ENCODE measurements around the gene TRIM63. TPM values are rescaled to one million over a fixed set of nuclear protein-coding genes. Genes with fewer than 3 reads are reported as not detected.

The TRIM63 gene
- total RNA-seq, 1 experiment from 2014 or later: not detected

- no peaks in the 10 kb centered on the region for H3K36me3 ChIP-seq (ENCODE audit: control insufficient read depth, insufficient read depth, low read length)
- POLR2A ChIA-PET: no interaction called here
- no peak overlapping the region for H3K27ac ChIP-seq (ENCODE audit: low read length)
- in situ Hi-C loops (cut with HindIII; ENCODE audit: low pct_unique_long_range_greater_than_20kb, low sequenced_read_pairs): no loop called here
- no peak for TF ChIP-seq TCF7L2 (IDR thresholded peaks at IDR 0.05; ENCODE audit: low read depth, low read length)
- no peak for TF ChIP-seq POLR2AphosphoS5 (IDR thresholded peaks at IDR 0.05; ENCODE audit: low read depth, low read length)
- TF ChIP-seq, protein P1, sequence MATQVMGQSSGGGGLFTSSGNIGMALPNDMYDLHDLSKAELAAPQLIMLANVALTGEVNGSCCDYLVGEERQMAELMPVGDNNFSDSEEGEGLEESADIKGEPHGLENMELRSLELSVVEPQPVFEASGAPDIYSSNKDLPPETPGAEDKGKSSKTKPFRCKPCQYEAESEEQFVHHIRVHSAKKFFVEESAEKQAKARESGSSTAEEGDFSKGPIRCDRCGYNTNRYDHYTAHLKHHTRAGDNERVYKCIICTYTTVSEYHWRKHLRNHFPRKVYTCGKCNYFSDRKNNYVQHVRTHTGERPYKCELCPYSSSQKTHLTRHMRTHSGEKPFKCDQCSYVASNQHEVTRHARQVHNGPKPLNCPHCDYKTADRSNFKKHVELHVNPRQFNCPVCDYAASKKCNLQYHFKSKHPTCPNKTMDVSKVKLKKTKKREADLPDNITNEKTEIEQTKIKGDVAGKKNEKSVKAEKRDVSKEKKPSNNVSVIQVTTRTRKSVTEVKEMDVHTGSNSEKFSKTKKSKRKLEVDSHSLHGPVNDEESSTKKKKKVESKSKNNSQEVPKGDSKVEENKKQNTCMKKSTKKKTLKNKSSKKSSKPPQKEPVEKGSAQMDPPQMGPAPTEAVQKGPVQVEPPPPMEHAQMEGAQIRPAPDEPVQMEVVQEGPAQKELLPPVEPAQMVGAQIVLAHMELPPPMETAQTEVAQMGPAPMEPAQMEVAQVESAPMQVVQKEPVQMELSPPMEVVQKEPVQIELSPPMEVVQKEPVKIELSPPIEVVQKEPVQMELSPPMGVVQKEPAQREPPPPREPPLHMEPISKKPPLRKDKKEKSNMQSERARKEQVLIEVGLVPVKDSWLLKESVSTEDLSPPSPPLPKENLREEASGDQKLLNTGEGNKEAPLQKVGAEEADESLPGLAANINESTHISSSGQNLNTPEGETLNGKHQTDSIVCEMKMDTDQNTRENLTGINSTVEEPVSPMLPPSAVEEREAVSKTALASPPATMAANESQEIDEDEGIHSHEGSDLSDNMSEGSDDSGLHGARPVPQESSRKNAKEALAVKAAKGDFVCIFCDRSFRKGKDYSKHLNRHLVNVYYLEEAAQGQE (IDR thresholded peaks at IDR 0.05; ENCODE audit: insufficient read depth in 1 of 2, low read depth in 2 of 2, low read length in 1 of 2): no peak
- no peak for TF ChIP-seq SIN3A (IDR thresholded peaks at IDR 0.05; ENCODE audit: borderline replicate concordance, insufficient read depth, low read depth, low read length)
- TF ChIP-seq, protein P2, sequence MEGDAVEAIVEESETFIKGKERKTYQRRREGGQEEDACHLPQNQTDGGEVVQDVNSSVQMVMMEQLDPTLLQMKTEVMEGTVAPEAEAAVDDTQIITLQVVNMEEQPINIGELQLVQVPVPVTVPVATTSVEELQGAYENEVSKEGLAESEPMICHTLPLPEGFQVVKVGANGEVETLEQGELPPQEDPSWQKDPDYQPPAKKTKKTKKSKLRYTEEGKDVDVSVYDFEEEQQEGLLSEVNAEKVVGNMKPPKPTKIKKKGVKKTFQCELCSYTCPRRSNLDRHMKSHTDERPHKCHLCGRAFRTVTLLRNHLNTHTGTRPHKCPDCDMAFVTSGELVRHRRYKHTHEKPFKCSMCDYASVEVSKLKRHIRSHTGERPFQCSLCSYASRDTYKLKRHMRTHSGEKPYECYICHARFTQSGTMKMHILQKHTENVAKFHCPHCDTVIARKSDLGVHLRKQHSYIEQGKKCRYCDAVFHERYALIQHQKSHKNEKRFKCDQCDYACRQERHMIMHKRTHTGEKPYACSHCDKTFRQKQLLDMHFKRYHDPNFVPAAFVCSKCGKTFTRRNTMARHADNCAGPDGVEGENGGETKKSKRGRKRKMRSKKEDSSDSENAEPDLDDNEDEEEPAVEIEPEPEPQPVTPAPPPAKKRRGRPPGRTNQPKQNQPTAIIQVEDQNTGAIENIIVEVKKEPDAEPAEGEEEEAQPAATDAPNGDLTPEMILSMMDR (IDR thresholded peaks at IDR 0.05): no peak
- no peaks in the 10 kb centered on the region for H3K9me3 ChIP-seq (ENCODE audit: control insufficient read depth, insufficient read depth, low read depth, low read length)
- H3K4me1 ChIP-seq (ENCODE audit: control insufficient read depth, insufficient read depth, low read length): peaks cover 3% of the 10 kb centered on the region; the same call in 1 of the 2 replicates
- no peak for ATAC-seq
- CTCF ChIA-PET: no interaction called here
- H3K4me3 ChIP-seq (ENCODE audit: low read depth in 2 of 2, low read length in 2 of 2): no peak overlapping the region
- intact Hi-C loops (cut with micrococcal nuclease; ENCODE audit: unreplicated experiment): loop anchor here (10.0 kb wide), 1 partner anchor 62 kb away; no protein-coding TSS in a partner anchor
- DNase-seq (ENCODE audit: low read depth, low spot score): no peak
- BruUV-seq (replicated peaks): no TSS peak
- H3K27me3 ChIP-seq (ENCODE audit: control insufficient read depth, insufficient read depth, low read length): 0 out of 2 replicates have a peak, but pooled peaks cover 2% of the 10 kb centered on the region
Measured at GRCh38 chr1:26096471-26096870, 29.0 kb upstream of the TRIM63 start.

DNA sequence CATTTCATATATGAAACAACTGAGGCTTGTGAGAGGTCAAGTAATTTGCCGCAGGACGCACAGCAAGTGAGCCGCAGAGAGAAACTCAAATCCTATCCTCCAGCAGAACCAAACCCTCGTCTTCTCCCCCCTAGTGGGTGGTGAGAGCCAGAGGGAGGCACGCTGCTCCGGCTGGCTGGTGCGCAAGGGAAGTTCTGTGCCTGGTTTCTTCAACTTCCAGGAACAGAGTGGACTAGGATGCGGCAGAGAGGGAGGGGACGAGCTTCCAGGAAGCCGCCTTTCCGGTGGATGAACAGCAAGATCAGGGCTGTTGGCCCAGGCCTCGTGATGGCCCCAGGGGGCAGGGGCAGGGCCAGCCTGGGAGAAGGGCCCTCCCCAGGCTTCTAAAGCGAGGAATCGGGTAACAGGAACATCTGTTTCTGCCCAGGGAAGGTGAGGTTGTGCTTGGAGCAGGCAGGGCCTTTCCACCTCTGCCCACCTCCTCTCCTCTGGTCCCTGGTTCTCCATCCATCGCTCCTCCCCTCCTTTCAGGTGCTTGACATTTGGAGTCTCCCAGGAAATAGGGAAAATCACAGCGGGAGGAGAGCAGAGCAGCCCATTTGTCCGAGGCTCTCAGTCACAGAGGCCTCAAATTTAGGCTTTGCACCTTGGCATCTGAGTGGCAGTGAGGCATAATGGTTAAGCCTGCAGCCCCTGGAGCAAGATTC is 27.4 kb upstream of the TRIM63 start:
- intact Hi-C loops (cut with micrococcal nuclease; ENCODE audit: unreplicated experiment) (loop anchor here (10.0 kb wide), 1 partner anchor 60 kb away; no protein-coding TSS in a partner anchor), in situ Hi-C loops (cut with HindIII; ENCODE audit: low pct_unique_long_range_greater_than_20kb, low sequenced_read_pairs) (no loop called here)
- DNase-seq (ENCODE audit: low read depth, low spot score) (no peak), ATAC-seq (peak; percentile 56; the same call in 1 of the 2 replicates)
- no peak overlapping the region for H3K4me3 ChIP-seq (ENCODE audit: low read depth in 2 of 2, low read length in 2 of 2)
- CTCF ChIA-PET: no interaction called here
- no peak overlapping the region for H3K27ac ChIP-seq (ENCODE audit: low read length)
- no peaks in the 10 kb centered on the region for H3K36me3 ChIP-seq (ENCODE audit: control insufficient read depth, insufficient read depth, low read length)
- no peak for TF ChIP-seq TCF7L2 (IDR thresholded peaks at IDR 0.05; ENCODE audit: low read depth, low read length)
- TF ChIP-seq, protein P1 (IDR thresholded peaks at IDR 0.05; ENCODE audit: insufficient read depth in 1 of 2, low read depth in 2 of 2, low read length in 1 of 2): no peak
- TF ChIP-seq, protein P2 (IDR thresholded peaks at IDR 0.05): no peak
- no peak for TF ChIP-seq POLR2AphosphoS5 (IDR thresholded peaks at IDR 0.05; ENCODE audit: low read depth, low read length)
- TF ChIP-seq SIN3A (IDR thresholded peaks at IDR 0.05; ENCODE audit: borderline replicate concordance, insufficient read depth, low read depth, low read length): no peak
- no TSS peak for BruUV-seq (replicated peaks)
- H3K4me1 ChIP-seq (ENCODE audit: control insufficient read depth, insufficient read depth, low read length): peaks cover 3% of the 10 kb centered on the region; the same call in 1 of the 2 replicates
- POLR2A ChIA-PET: interaction anchor here (0.5 kb wide), 1 partner anchor 367 kb away, joined by 4 read pairs; no protein-coding TSS in a partner anchor
- 0 out of 2 replicates have a peak, but pooled peaks cover 4% of the 10 kb centered on the region for H3K27me3 ChIP-seq (ENCODE audit: control insufficient read depth, insufficient read depth, low read length)
- no peaks in the 10 kb centered on the region for H3K9me3 ChIP-seq (ENCODE audit: control insufficient read depth, insufficient read depth, low read depth, low read length)

Measured in Panc1 (cell line).